Coronary artery (tissue), 2 donors: ENCODE measurements around the gene SLC41A1.
A peak's percentile ranks its signal among the peaks of the same experiment; 100 is the strongest.

Experiments
- DNase-seq: peaks from one replicate; pipeline ENCODE4 v3.0.0-alpha.2; 2017; ENCODE audit warnings: low spot score
- H3K27ac ChIP-seq, 2 donors: fragments of 200-600 bp; sonication (generic); one replicate each; pipeline ENCODE4 v1.5.1; 2016 to 2019
- H3K4me3 ChIP-seq: fragments of 200-600 bp; sonication (generic); 2 replicates; pipeline ENCODE4 v1.5.1; 2016; ENCODE audit warnings: mild to moderate bottlenecking, moderate library complexity
- CTCF ChIP-seq: fragments of 200-600 bp; sonication (generic); IDR thresholded peaks from one replicate; pipeline ENCODE4 v1.5.1; 2019; ENCODE audit warnings: antibody characterized with exemption

SLC41A1 gene

GRCh38 chr1:205817988-205818387, 5.0 kb upstream of the SLC41A1 start:
- Histone ChIP-seq H3K4me3 (no peak overlapping the region), H3K27ac (no peak overlapping the region)
- no peak for TF ChIP-seq CTCF
- DNase-seq = no peak

- DNase-seq = no peak
- Histone ChIP-seq H3K27ac (no peak overlapping the region), H3K4me3 (no peak overlapping the region)
- TF ChIP-seq CTCF = no peak
These were observed 4.4 kb upstream of the SLC41A1 start for GRCh38 chr1:205817364-205817763.

- no peak for DNase-seq
- TF ChIP-seq CTCF = no peak
- peak overlapping the region; percentile 85 for H3K4me3 ChIP-seq
- peak overlapping the region; percentile 83 to 92 for H3K27ac ChIP-seq
These were observed 709 bp upstream of the SLC41A1 start for GRCh38 chr1:205813755-205814058.

- no peak for TF ChIP-seq CTCF
- Histone ChIP-seq H3K4me3 (peak overlapping the region; percentile 85), H3K27ac (peak overlapping the region; percentile 83 to 92)
- DNase-seq = no peak
These were observed 624 bp downstream of the SLC41A1 start for GRCh38 chr1:205812271-205812877.

- H3K27ac ChIP-seq = peak overlapping the region; percentile 83 to 92
- H3K4me3 ChIP-seq = peak overlapping the region; percentile 85
- no peak for TF ChIP-seq CTCF
- DNase-seq = no peak
These were observed 1.3 kb downstream of the SLC41A1 start for GRCh38 chr1:205811660-205812059.

- peak overlapping the region in 1 of 2 donors; percentile 92 for H3K27ac ChIP-seq
- no peak for DNase-seq
- H3K4me3 ChIP-seq = peak overlapping the region; percentile 85
- no peak for TF ChIP-seq CTCF
These were observed 2.4 kb downstream of the SLC41A1 start for GRCh38 chr1:205810448-205811157.

- no peak for DNase-seq
- TF ChIP-seq CTCF = no peak
- no peak overlapping the region for H3K27ac ChIP-seq
- H3K4me3 ChIP-seq = peak overlapping the region; percentile 38
These were observed 3.1 kb downstream of the SLC41A1 start for GRCh38 chr1:205809942-205810345.
